HCT116 (cell line): ENCODE measurements around the gene ROBO1. TPM values are rescaled to one million over a fixed set of nuclear protein-coding genes. Genes with fewer than 3 reads are reported as not detected.

Source experiments
- ATAC-seq: fragments of 200-7000 bp; cut with Tn5 transposase; 2 replicates; pipeline ENCODE4 v1.9.1; 2020; ENCODE audit warnings: mild to moderate bottlenecking, moderate library complexity
- BruUV-seq: library from RNA; stranded (reverse); fragments of 400-500 nt; replicated peaks from 2 replicates; lab custom pipeline; 2021; lab: Mats Ljungman, UMichigan
- CTCF ChIA-PET: fragments of 300-600 bp; sonication (Branson Sonifier 250); formaldehyde crosslinking; loops from one replicate; lab custom pipeline; 2021; ENCODE audit warnings: antibody characterized with exemption; lab: Charles Lee
- POLR2A ChIA-PET: fragments of 300-600, 350-600 bp; sonication (Branson Sonifier 250); formaldehyde crosslinking; loops from one replicate; lab custom pipeline; 2021; ENCODE audit warnings: antibody characterized with exemption; lab: Charles Lee
- RAD21 ChIA-PET, 2 experiments: fragments of 300-600 bp; sonication (Branson Sonifier 250); formaldehyde crosslinking; loops; one replicate each; lab custom pipeline; 2023; ENCODE audit warnings: low total read pairs in 2 of 2; ENCODE audit not compliant: uncharacterized antibody in 2 of 2, unreplicated experiment in 2 of 2, low non-redundant PET in 1 of 2; lab: Charles Lee
- DNase-seq: peaks from one replicate; pipeline ENCODE4 v3.0.0-alpha.2; 2010; ENCODE audit warnings: low read depth, low spot score
- H2AFZ ChIP-seq: fragments of 200-600 bp; shearing (Covaris generic), sonication (generic); 2 replicates; pipeline ENCODE4 v1.6.1; 2017; ENCODE audit warnings: low read depth, mixed run types, mixed read lengths, antibody characterized with exemption, low read length; ENCODE audit not compliant: poor library complexity, severe bottlenecking
- H3K27ac ChIP-seq: 2 replicates; pipeline ENCODE4 v1.5.1; 2012; ENCODE audit warnings: low read depth, low read length
- H3K27me3 ChIP-seq: fragments of 200-600 bp; sonication (generic); 2 replicates; pipeline ENCODE4 v1.6.1; 2016; ENCODE audit warnings: mixed run types, low read length, mixed read lengths; ENCODE audit not compliant: insufficient read depth
- H3K36me3 ChIP-seq, 2 experiments: fragments of 200-500 bp in 1 of 2; fragments of 200-600 bp in 1 of 2; sonication (Bioruptor generic) in 1 of 2; sonication (generic) in 1 of 2; 2 replicates each; pipeline versions ENCODE4 v1.5.1 to v1.6.1; 2014 to 2016; ENCODE audit warnings: low read length in 2 of 2, inconsistent platforms in 1 of 2, mixed read lengths in 1 of 2, mixed run types in 1 of 2; ENCODE audit not compliant: insufficient read depth in 2 of 2, control insufficient read depth in 1 of 2
- H3K4me1 ChIP-seq, 2 experiments: fragments of 200-600 bp in 1 of 2; sonication (generic) in 1 of 2; 2 replicates each; pipeline versions ENCODE4 v1.5.1 to v1.6.1; 2012 to 2017; ENCODE audit warnings: low read length in 2 of 2, inconsistent platforms in 1 of 2, mild to moderate bottlenecking in 1 of 2, mixed read lengths in 1 of 2, mixed run types in 1 of 2, moderate library complexity in 1 of 2; ENCODE audit not compliant: insufficient read depth in 2 of 2, control insufficient read depth in 1 of 2
- H3K4me2 ChIP-seq: fragments of 200-600 bp; sonication (generic); 2 replicates; pipeline ENCODE4 v1.6.1; 2017; ENCODE audit warnings: mixed run types, low read length, mixed read lengths
- H3K4me3 ChIP-seq, 2 experiments: fragments of 200-600 bp in 1 of 2; sonication (generic) in 1 of 2; replicated peaks in 1 of 2; 2 replicates each; pipeline ENCODE4 v1.5.1; 2011 to 2016; ENCODE audit warnings: low read length in 2 of 2, control low read depth in 1 of 2, low read depth in 1 of 2, mild to moderate bottlenecking in 1 of 2, mixed read lengths in 1 of 2, mixed run types in 1 of 2
- H3K79me2 ChIP-seq: fragments of 200-600 bp; sonication (generic); 2 replicates; pipeline ENCODE4 v1.6.1; 2017; ENCODE audit warnings: mild to moderate bottlenecking, mixed run types, low read length, moderate library complexity, mixed read lengths; ENCODE audit not compliant: insufficient read depth
- H3K9ac ChIP-seq: fragments of 200-600 bp; sonication (generic); 2 replicates; pipeline ENCODE4 v1.6.1; 2016; ENCODE audit warnings: low read length, mixed read lengths
- H3K9me2 ChIP-seq: fragments of 200-600 bp; sonication (generic), shearing (Covaris generic); 2 replicates; pipeline ENCODE4 v1.6.1; 2017; ENCODE audit warnings: mixed run types, mild to moderate bottlenecking, moderate library complexity; ENCODE audit not compliant: insufficient read depth
- H3K9me3 ChIP-seq, 2 experiments: fragments of 200-500 bp in 1 of 2; fragments of 200-600 bp in 1 of 2; sonication (Bioruptor generic) in 1 of 2; sonication (generic) in 1 of 2; 2 replicates each; pipeline ENCODE4 v1.6.1; 2014 to 2017; ENCODE audit warnings: low read length in 2 of 2, mixed read lengths in 2 of 2, inconsistent platforms in 1 of 2, low read depth in 1 of 2, mild to moderate bottlenecking in 1 of 2, mixed run types in 1 of 2, moderate library complexity in 1 of 2; ENCODE audit not compliant: control insufficient read depth in 1 of 2, insufficient read depth in 1 of 2
- H4K20me1 ChIP-seq: fragments of 200-600 bp; sonication (generic), shearing (Covaris generic); 2 replicates; pipeline ENCODE4 v1.6.1; 2017; ENCODE audit warnings: mixed run types, mild to moderate bottlenecking, moderate library complexity; ENCODE audit not compliant: insufficient read depth
- CBX3 ChIP-seq: IDR thresholded peaks from 2 replicates; pipeline ENCODE4 v1.6.1; 2012; ENCODE audit warnings: low read depth
- CEBPB ChIP-seq: IDR thresholded peaks from 2 replicates; pipeline ENCODE4 v1.6.1; 2012; ENCODE audit warnings: low read depth
- EZH2phosphoT487 ChIP-seq: fragments of 200-600 bp; IDR thresholded peaks from 2 replicates; pipeline ENCODE4 v1.6.1; 2018; ENCODE audit warnings: antibody characterized with exemption, borderline replicate concordance
- FOSL1 ChIP-seq: IDR thresholded peaks from 2 replicates; pipeline ENCODE4 v1.6.1; 2012; ENCODE audit warnings: low read depth
- JUND ChIP-seq: IDR thresholded peaks from 2 replicates; pipeline ENCODE4 v1.6.1; 2012
- POLR2A ChIP-seq: IDR thresholded peaks from 2 replicates; pipeline ENCODE4 v1.7.0; 2011; ENCODE audit warnings: borderline replicate concordance; ENCODE audit not compliant: insufficient read depth, insufficient read length; ENCODE audit errors: extremely low read depth
- POLR2AphosphoS5 ChIP-seq: IDR thresholded peaks from 2 replicates; pipeline ENCODE4 v1.6.1; 2011; ENCODE audit warnings: mild to moderate bottlenecking, low read depth, low read length, moderate library complexity
- SIN3A ChIP-seq: IDR thresholded peaks from 2 replicates; pipeline ENCODE4 v1.6.1; 2012; ENCODE audit warnings: low read depth
- SP1 ChIP-seq: IDR thresholded peaks from 2 replicates; pipeline ENCODE4 v1.6.1; 2012; ENCODE audit warnings: low read depth
- TCF7L2 ChIP-seq: IDR thresholded peaks from 2 replicates; pipeline ENCODE4 v1.7.0; 2011; ENCODE audit warnings: borderline replicate concordance, inconsistent platforms; ENCODE audit not compliant: insufficient read depth, insufficient read length; ENCODE audit errors: extremely low read depth
- YY1 ChIP-seq: IDR thresholded peaks from 2 replicates; pipeline ENCODE4 v1.6.1; 2011; ENCODE audit warnings: low read length, low read depth, moderate library complexity, mild to moderate bottlenecking; ENCODE audit not compliant: insufficient replicate concordance; ENCODE audit errors: extremely low read depth
- ZFX ChIP-seq: fragments of 450-650 bp; IDR thresholded peaks from 2 replicates; pipeline ENCODE4 v1.6.1; 2017
- ZNF274 ChIP-seq: fragments of 200-500 bp; sonication (Bioruptor generic); IDR thresholded peaks from 2 replicates; pipeline ENCODE4 v1.6.1; 2014; ENCODE audit warnings: mild to moderate bottlenecking, low read depth, low read length, inconsistent platforms
- intact Hi-C: fragments of 100-400 bp; cut with micrococcal nuclease; formaldehyde crosslinking; loops from 2 replicates; pipeline ENCODE4 v1.10.0; 2022
- total RNA-seq: library from RNA; stranded (reverse); gene quantifications from one replicate; pipeline ENCODE4 v1.2.1, GENCODE V29; 2021; ENCODE audit not compliant: unreplicated experiment
- TF ChIP-seq, protein P1 (sequence below): IDR thresholded peaks from 2 replicates; pipeline ENCODE4 v1.6.1; 2012
- TF ChIP-seq, protein P2 (sequence below): IDR thresholded peaks from 2 replicates; pipeline ENCODE4 v1.6.1; 2012; ENCODE audit warnings: low read depth
- TF ChIP-seq, protein P3 (sequence below): IDR thresholded peaks from 2 replicates; pipeline ENCODE4 v1.6.1; 2011; ENCODE audit warnings: mild to moderate bottlenecking, low read length, moderate library complexity; ENCODE audit not compliant: insufficient replicate concordance; ENCODE audit errors: extremely low read depth

The ROBO1 gene
- total RNA-seq, 1 experiment from 2014 or later, result 0.27 TPM

DNA sequence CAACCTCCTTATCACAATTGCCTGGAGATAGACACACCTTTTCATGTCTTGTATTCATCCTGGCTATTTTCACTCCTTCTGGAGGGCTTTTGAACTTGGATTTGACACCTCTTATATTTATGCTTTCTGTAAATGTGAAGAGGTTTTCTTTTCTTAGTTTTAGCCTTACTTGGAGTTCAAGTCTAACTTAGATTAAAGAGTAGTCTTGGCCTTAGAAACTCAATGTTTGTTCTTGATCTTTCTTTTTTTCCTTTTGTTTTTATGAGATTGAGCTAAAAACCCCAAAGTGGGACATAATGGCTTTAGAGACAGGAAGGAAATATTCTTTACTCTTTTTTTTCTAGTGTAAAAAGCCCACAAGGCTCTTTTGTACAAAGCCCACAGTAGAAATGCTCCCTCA is 1054.9 kb downstream of the ROBO1 start:
- POLR2A ChIA-PET, result no interaction called here
- no peak overlapping the region for H3K9ac ChIP-seq
- intact Hi-C loops, result no loop called here
- no peak for ATAC-seq
- CTCF ChIA-PET, result no interaction called here
- no peak overlapping the region for H3K4me3 ChIP-seq
- no peaks in the 10 kb centered on the region for H4K20me1 ChIP-seq
- no peak overlapping the region for H3K4me2 ChIP-seq
- DNase-seq, result no peak
- H3K27ac ChIP-seq, result no peak overlapping the region
- no peaks in the 10 kb centered on the region for H3K36me3 ChIP-seq
- no peaks in the 10 kb centered on the region for H3K27me3 ChIP-seq
- H3K9me3 ChIP-seq, result peaks cover 4 to 6% of the 10 kb centered on the region in 2 experiments; a peak in 2 of 4 replicates
- H3K79me2 ChIP-seq, result no peaks in the 10 kb centered on the region
- no peaks in the 10 kb centered on the region for H3K9me2 ChIP-seq
- no peaks in the 10 kb centered on the region for H3K4me1 ChIP-seq
- H2AFZ ChIP-seq, result no peak overlapping the region
- TF ChIP-seq TCF7L2, result no peak
- TF ChIP-seq YY1, result no peak
- TF ChIP-seq SIN3A, result no peak
- no peak for TF ChIP-seq ZNF274
- no peak for TF ChIP-seq POLR2A
- TF ChIP-seq, protein P1, sequence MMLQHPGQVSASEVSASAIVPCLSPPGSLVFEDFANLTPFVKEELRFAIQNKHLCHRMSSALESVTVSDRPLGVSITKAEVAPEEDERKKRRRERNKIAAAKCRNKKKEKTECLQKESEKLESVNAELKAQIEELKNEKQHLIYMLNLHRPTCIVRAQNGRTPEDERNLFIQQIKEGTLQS, result no peak
- TF ChIP-seq, protein P2, sequence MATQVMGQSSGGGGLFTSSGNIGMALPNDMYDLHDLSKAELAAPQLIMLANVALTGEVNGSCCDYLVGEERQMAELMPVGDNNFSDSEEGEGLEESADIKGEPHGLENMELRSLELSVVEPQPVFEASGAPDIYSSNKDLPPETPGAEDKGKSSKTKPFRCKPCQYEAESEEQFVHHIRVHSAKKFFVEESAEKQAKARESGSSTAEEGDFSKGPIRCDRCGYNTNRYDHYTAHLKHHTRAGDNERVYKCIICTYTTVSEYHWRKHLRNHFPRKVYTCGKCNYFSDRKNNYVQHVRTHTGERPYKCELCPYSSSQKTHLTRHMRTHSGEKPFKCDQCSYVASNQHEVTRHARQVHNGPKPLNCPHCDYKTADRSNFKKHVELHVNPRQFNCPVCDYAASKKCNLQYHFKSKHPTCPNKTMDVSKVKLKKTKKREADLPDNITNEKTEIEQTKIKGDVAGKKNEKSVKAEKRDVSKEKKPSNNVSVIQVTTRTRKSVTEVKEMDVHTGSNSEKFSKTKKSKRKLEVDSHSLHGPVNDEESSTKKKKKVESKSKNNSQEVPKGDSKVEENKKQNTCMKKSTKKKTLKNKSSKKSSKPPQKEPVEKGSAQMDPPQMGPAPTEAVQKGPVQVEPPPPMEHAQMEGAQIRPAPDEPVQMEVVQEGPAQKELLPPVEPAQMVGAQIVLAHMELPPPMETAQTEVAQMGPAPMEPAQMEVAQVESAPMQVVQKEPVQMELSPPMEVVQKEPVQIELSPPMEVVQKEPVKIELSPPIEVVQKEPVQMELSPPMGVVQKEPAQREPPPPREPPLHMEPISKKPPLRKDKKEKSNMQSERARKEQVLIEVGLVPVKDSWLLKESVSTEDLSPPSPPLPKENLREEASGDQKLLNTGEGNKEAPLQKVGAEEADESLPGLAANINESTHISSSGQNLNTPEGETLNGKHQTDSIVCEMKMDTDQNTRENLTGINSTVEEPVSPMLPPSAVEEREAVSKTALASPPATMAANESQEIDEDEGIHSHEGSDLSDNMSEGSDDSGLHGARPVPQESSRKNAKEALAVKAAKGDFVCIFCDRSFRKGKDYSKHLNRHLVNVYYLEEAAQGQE, result no peak
- TF ChIP-seq EZH2phosphoT487, result no peak
- no peak for TF ChIP-seq ZFX
- TF ChIP-seq CEBPB, result no peak
- TF ChIP-seq SP1, result no peak
- no peak for TF ChIP-seq CBX3
- TF ChIP-seq JUND, result no peak
- no peak for TF ChIP-seq FOSL1
- TF ChIP-seq, protein P3, sequence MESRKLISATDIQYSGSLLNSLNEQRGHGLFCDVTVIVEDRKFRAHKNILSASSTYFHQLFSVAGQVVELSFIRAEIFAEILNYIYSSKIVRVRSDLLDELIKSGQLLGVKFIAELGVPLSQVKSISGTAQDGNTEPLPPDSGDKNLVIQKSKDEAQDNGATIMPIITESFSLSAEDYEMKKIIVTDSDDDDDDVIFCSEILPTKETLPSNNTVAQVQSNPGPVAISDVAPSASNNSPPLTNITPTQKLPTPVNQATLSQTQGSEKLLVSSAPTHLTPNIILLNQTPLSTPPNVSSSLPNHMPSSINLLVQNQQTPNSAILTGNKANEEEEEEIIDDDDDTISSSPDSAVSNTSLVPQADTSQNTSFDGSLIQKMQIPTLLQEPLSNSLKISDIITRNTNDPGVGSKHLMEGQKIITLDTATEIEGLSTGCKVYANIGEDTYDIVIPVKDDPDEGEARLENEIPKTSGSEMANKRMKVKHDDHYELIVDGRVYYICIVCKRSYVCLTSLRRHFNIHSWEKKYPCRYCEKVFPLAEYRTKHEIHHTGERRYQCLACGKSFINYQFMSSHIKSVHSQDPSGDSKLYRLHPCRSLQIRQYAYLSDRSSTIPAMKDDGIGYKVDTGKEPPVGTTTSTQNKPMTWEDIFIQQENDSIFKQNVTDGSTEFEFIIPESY, result no peak
- TF ChIP-seq POLR2AphosphoS5, result no peak
- TF ChIP-seq, all 23 proteins: peak for 0
- BruUV-seq, result no TSS peak
- RAD21 ChIA-PET, result no interaction called here
